ENCODE results near the gene PDS5B. TPM values are rescaled to one million over a fixed set of nuclear protein-coding genes. Genes with fewer than 3 reads are reported as not detected.

Gene PDS5B
- total RNA-seq, 6 experiments from 2014 or later = 11.9 to 14.2 (median 12.5) TPM

DNA sequence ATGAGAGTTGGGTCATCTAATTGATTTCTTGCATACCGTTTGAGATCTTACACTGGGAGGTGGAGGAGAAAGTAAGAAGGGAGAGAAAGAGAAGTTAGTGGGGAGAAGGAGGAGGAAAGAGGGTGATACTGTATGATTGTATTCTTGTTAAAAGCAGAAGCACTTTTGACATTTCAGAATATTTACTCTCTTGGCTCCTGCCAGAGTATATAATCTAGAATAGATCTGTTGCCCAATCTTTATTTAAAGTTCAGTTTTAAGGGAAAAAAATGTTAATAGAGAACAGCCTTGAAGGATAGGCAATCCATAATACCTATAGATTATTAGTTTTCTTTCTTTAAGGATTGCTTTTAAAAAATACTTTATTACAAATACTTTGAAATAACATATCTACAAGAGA lies 41.5 kb downstream of the PDS5B start:
- Histone ChIP-seq H3K4me1 (peaks cover 0 to 11% (median 0%) of the 10 kb centered on the region in 4 donors), H3K9me3 (peaks cover 0 to 6% (median 0%) of the 10 kb centered on the region in 4 donors), H3K36me3 (no peaks in the 10 kb centered on the region), H3K4me3 (no peak overlapping the region), H3K27ac (no peak overlapping the region), H3K27me3 (no peaks in the 10 kb centered on the region)
- DNase-seq (no peak), ATAC-seq (peak; percentile 60 to 74 (median 74))
- TF ChIP-seq, protein P1, sequence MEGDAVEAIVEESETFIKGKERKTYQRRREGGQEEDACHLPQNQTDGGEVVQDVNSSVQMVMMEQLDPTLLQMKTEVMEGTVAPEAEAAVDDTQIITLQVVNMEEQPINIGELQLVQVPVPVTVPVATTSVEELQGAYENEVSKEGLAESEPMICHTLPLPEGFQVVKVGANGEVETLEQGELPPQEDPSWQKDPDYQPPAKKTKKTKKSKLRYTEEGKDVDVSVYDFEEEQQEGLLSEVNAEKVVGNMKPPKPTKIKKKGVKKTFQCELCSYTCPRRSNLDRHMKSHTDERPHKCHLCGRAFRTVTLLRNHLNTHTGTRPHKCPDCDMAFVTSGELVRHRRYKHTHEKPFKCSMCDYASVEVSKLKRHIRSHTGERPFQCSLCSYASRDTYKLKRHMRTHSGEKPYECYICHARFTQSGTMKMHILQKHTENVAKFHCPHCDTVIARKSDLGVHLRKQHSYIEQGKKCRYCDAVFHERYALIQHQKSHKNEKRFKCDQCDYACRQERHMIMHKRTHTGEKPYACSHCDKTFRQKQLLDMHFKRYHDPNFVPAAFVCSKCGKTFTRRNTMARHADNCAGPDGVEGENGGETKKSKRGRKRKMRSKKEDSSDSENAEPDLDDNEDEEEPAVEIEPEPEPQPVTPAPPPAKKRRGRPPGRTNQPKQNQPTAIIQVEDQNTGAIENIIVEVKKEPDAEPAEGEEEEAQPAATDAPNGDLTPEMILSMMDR (IDR thresholded peaks at IDR 0.05) = no peak
- no peak for TF ChIP-seq POLR2A (IDR thresholded peaks at IDR 0.05)
- 4% methylated on average over 1 of the region's 1 CpG for WGBS (ENCODE audit: insufficient coverage, low coverage, low lambda C conversion rate, missing lambda C conversion rate)
- intact Hi-C loops (cut with DNase I) = no loop called here

DNA sequence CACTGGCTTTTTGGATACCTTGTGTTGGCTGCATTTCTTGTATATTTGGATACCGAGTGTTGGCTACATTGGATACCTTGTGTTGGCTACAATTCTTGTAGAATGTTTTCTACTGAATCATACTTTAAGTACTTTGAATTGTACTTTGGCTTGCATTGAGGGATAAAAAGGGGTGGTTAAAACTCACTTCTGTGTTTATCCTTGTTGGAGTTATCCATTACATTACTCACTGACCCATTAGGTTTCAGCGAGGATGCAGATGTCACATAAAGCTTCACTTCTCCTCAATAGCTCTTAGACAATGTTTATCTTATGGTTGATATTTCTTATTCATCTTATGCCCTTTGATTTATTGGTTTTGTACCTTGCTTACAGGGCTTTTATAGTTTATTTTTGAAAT lies 43.1 kb downstream of the PDS5B start:
- no peak overlapping the region for H3K27ac ChIP-seq
- DNase-seq (no peak), ATAC-seq (no peak)
- no peaks in the 10 kb centered on the region for H3K9me3 ChIP-seq
- H3K4me1 ChIP-seq = peaks cover 0 to 11% (median 0%) of the 10 kb centered on the region in 4 donors
- WGBS (ENCODE audit: insufficient coverage, low coverage, low lambda C conversion rate, missing lambda C conversion rate) = 67% methylated on average over 2 of the region's 2 CpGs
- H3K27me3 ChIP-seq = no peaks in the 10 kb centered on the region
- intact Hi-C loops (cut with DNase I) = no loop called here
- H3K36me3 ChIP-seq = no peaks in the 10 kb centered on the region
- no peak overlapping the region for H3K4me3 ChIP-seq
- TF ChIP-seq, protein P1 (IDR thresholded peaks at IDR 0.05) = no peak
- no peak for TF ChIP-seq POLR2A (IDR thresholded peaks at IDR 0.05)

DNA sequence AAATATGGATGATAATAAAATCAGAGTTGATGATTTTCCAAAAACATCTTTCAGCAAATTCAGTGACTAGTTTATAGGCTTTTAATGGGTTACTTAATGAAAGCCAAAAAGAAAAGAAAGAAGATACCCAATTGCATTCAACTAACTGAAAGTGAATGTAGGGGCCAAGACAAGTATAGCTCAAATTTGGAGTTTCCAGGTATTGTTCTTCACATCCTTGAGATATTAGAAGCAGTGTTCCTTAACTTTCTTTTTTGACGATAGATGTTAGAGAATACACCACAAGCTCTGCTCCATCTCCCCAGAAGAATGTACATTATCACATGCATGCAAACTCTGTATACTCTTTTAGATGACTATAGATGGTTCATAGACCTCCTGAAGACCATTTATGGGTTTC lies 43.6 kb downstream of the PDS5B start:
- no peaks in the 10 kb centered on the region for H3K9me3 ChIP-seq

DNA sequence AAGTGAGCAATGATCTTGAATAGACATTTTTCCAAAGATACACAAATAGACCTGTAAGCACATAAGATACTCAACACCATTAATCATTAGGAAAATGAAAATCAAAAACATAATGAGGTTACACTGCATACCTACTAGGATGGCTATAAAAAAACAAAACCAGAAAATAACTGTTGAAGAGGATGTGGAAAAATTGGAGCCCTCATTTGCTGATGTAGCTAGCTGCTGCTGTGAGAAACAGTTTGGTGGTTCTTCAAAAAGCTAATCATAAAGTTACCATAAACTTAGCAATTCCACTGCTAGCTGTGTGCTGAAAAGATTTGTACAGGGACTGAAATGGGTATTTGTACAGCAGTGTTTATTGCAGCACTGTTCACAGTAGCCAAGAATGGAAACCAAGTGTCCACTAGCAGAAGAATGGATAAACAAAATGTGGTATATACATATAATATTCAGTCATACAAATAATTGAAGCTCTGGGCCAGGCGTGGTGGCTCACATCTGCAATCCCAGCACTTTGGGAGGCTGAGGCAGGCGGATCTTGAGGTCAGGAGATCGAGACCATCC lies 46.2 kb downstream of the PDS5B start:
- ATAC-seq = no peak

More for the DNA sequence above, 43.6 kb downstream of the PDS5B start:
- intact Hi-C loops (cut with DNase I) = loop anchor here in 1 of 2 donors (5.0 kb wide), 1 partner anchor 33 kb away; no protein-coding TSS in a partner anchor
- ATAC-seq (peak in 1 of 4 donors; percentile 29), DNase-seq (no peak)
- Histone ChIP-seq H3K4me1 (peaks cover 0 to 11% (median 0%) of the 10 kb centered on the region in 4 donors), H3K36me3 (no peaks in the 10 kb centered on the region), H3K4me3 (no peak overlapping the region), H3K27ac (no peak overlapping the region), H3K27me3 (no peaks in the 10 kb centered on the region)
- WGBS (ENCODE audit: insufficient coverage, low coverage, low lambda C conversion rate, missing lambda C conversion rate) = 85% methylated on average over 1 of the region's 1 CpG
- TF ChIP-seq, protein P1 (IDR thresholded peaks at IDR 0.05) = no peak
- no peak for TF ChIP-seq POLR2A (IDR thresholded peaks at IDR 0.05)

More for the DNA sequence above, 46.2 kb downstream of the PDS5B start:
- Histone ChIP-seq H3K4me3 (no peak overlapping the region), H3K4me1 (peaks cover 0 to 10% (median 0%) of the 10 kb centered on the region in 4 donors), H3K9me3 (no peaks in the 10 kb centered on the region), H3K27me3 (no peaks in the 10 kb centered on the region), H3K27ac (no peak overlapping the region), H3K36me3 (no peaks in the 10 kb centered on the region)
- TF ChIP-seq, protein P1 (IDR thresholded peaks at IDR 0.05) = no peak
- no peak for TF ChIP-seq POLR2A (IDR thresholded peaks at IDR 0.05)
- DNase-seq = no peak
- intact Hi-C loops (cut with DNase I) = loop anchor here in 1 of 2 donors (5.0 kb wide), 1 partner anchor 35 kb away; no protein-coding TSS in a partner anchor
- WGBS (ENCODE audit: insufficient coverage, low coverage, low lambda C conversion rate, missing lambda C conversion rate) = 77% methylated on average over 3 of the region's 3 CpGs
